Ectodermal cell (in vitro differentiated cells): ENCODE data around the gene ARMC10.
"Not testable (repeated sequence)": the region's sequence is repeated elsewhere in the genome, so short reads cannot be mapped to it uniquely, and the experiment has no call there.

Source experiments
- H3K27ac ChIP-seq: 2 replicates; pipeline ENCODE4 v1.7.0; 2013; ENCODE audit warnings: mild to moderate bottlenecking, low read depth, low read length; ENCODE audit not compliant: insufficient read depth, poor library complexity, severe bottlenecking
- H3K27me3 ChIP-seq: 2 replicates; pipeline ENCODE4 v1.7.0; 2013; ENCODE audit warnings: mild to moderate bottlenecking, low read length; ENCODE audit not compliant: insufficient read depth, control insufficient read depth, poor library complexity, severe bottlenecking
- H3K36me3 ChIP-seq: one replicate; pipeline ENCODE4 v1.7.0; 2013; ENCODE audit warnings: low read length; ENCODE audit not compliant: control insufficient read depth, insufficient read depth
- H3K4me1 ChIP-seq: one replicate; pipeline ENCODE4 v1.7.0; 2013; ENCODE audit warnings: low read length; ENCODE audit not compliant: control insufficient read depth, insufficient read depth
- H3K4me3 ChIP-seq: 2 replicates; pipeline ENCODE4 v1.7.0; 2013; ENCODE audit warnings: low read depth, low read length, control low read depth; ENCODE audit not compliant: insufficient read depth
- H3K9me3 ChIP-seq: 2 replicates; pipeline ENCODE4 v1.7.0; 2013; ENCODE audit warnings: mild to moderate bottlenecking, low read length, moderate library complexity; ENCODE audit not compliant: control insufficient read depth
- WGBS, 2 experiments: methylation state at CpG; one replicate each; pipeline ENCODE4 v1.1.7; 2013; ENCODE audit warnings: missing lambda C conversion rate in 2 of 2; 5-methylcytosine and 5-hydroxymethylcytosine counted together

Gene ARMC10

DNA sequence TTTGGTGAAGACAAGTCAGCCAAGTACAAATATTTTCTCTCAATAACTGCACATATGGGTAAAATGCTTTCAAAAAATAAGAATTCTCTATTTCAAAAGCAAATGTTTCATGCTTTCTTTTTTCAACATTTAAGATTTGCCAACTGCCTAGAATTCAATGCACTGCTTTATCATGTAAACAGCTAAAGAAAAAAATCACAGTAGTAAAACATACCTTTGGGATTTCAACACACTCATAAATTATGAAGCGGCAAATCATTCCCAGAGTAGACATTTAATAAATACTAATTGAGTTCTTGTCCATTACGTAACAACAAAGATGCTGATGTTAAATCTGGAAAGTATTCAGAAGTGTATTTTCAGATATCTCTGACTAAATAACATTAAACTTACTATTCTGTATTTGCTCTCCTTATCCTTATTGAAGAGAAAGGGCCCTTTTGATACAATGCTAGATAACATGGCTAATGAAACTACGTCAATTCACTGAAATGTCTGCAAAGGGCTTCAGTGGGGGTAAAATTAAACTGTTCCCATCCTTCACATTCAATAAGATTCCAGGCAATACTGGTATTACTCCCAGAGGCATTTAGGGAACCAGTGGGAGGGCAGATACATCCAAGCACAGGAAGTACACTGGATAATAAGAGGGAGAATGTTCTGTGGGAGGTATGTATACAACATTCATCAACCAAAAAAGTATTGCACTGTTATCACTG lies 60.1 kb downstream of the ARMC10 start:
- Histone ChIP-seq H3K9me3 (no peaks in the 10 kb centered on the region), H3K27me3 (no peaks in the 10 kb centered on the region), H3K4me1 (no peaks in the 10 kb centered on the region), H3K4me3 (no peak overlapping the region), H3K36me3 (no peaks in the 10 kb centered on the region), H3K27ac (no peak overlapping the region)
- 80 to 83% methylated on average over 1 to 2 of the region's 3 CpGs for whole genome bisulfite sequencing, 2 experiments

DNA sequence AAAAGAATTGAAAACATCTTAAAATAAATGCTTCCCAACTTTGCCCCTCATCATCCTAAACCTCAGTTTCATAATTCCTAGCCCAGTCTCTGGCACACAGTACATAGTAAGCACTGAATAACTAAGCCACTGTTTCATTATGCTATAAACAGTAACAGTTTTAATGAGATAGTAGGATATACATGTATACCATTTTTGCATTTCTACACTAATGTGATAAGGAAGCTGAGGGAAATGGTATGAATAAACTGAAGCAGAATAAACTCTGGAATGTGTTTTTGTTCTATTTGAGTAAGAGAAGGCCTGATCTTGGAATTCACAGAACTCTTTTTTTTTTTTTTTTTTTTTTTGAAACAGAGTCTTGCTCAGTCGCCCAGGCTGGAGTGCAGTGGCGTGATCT lies 65.1 kb downstream of the ARMC10 start:
- no peaks in the 10 kb centered on the region for H3K36me3 ChIP-seq
- H3K27ac ChIP-seq = no peak overlapping the region
- H3K9me3 ChIP-seq = no peaks in the 10 kb centered on the region
- no peaks in the 10 kb centered on the region for H3K4me1 ChIP-seq
- H3K4me3 ChIP-seq = no peak overlapping the region
- no peaks in the 10 kb centered on the region for H3K27me3 ChIP-seq
- 95 to 96% methylated on average over 2 of the region's 2 CpGs for WGBS, 2 experiments

DNA sequence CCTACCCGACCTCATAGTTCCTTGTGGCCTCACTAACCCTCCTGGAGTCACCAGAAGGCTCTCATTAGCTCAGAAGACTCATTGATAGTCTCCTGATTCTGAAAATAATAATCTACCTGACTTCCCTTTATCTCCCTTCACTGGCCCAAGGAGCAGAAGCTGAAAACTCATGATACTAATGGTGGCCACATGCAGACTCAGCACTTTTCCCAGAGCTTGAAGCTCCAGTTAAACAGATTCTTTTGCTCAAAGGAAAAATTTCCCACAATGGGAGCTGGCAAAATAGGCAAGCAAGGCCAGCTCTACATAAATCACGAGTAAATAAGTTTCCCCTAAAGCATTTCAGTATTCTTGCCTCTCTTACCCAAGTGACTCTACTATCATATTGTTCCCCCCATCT lies 65.7 kb downstream of the ARMC10 start:
- Histone ChIP-seq H3K9me3 (no peaks in the 10 kb centered on the region), H3K27ac (no peak overlapping the region), H3K27me3 (no peaks in the 10 kb centered on the region), H3K4me1 (no peaks in the 10 kb centered on the region), H3K4me3 (no peak overlapping the region), H3K36me3 (no peaks in the 10 kb centered on the region)
- WGBS, 2 experiments = 90 to 94% methylated on average over 2 of the region's 2 CpGs

DNA sequence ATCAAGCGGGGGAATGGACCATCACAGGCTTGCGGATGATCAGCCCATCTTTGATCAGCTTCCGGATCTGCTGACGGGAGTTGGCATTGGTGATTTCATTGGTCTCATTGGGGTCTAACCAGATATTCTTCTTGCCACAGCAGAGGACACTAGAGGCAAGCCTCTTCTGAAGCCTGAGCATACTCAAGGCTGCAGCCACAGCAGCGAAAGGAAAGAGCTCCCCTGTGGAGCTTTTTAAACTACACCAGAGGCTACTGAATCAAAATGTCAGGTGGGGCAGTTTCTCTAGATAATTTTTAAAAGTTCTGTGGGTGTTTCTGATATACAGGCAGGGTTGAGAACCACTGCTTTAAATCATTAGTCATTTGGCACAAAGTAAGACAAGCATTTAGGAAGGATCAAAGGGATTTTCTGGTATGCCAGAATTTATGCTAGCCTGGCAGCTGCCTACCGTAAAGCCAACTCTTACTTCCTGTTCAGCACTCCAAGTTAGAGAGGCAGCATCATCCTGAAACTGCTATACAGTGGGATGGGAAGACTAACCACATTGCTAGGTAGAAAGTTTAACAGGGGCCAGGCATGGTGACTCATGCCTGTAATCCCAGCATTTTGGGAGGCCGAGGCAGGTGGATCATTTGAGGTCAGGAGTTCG lies 66.9 kb downstream of the ARMC10 start:
- 85 to 88% methylated on average over 8 of the region's 8 CpGs for WGBS, 2 experiments
- no peak overlapping the region for H3K4me3 ChIP-seq
- no peak overlapping the region for H3K27ac ChIP-seq
- H3K27me3 ChIP-seq = no peaks in the 10 kb centered on the region
- peaks cover 9% of the 10 kb centered on the region for H3K4me1 ChIP-seq
- no peaks in the 10 kb centered on the region for H3K9me3 ChIP-seq
- no peaks in the 10 kb centered on the region for H3K36me3 ChIP-seq

DNA sequence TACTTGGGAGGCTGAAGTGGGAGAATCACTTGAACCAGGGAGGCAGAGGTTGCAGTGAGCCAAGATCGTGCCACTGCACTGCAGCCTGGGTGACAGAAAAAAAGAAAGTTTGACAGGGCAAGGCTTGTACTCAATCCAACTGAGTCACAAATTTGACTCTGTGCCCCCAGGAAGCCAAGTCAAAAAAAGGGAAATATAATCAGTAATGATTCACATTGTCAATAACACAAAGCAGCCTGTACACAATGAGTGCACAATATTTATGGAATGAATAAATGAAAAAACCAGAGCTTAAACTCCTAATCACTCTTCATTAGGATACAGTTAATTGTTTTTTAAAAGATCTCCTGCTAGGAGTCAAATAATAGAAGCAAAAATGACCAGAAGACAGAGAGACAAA lies 67.6 kb downstream of the ARMC10 start:
- Histone ChIP-seq H3K4me1 (peaks cover 10% of the 10 kb centered on the region), H3K36me3 (no peaks in the 10 kb centered on the region), H3K9me3 (no peaks in the 10 kb centered on the region), H3K4me3 (no peak overlapping the region), H3K27me3 (no peaks in the 10 kb centered on the region), H3K27ac (no peak overlapping the region)
- WGBS, 2 experiments = 87 to 90% methylated on average over 1 of the region's 1 CpG

GRCh38 chr7:103143868-103144267 lies 68.9 kb downstream of the ARMC10 start:
- Histone ChIP-seq H3K27me3 (no peaks in the 10 kb centered on the region), H3K4me3 (no peak overlapping the region), H3K36me3 (no peaks in the 10 kb centered on the region), H3K4me1 (peaks cover 10% of the 10 kb centered on the region), H3K9me3 (no peaks in the 10 kb centered on the region), H3K27ac (no peak overlapping the region)
- 100% methylated on average over 1 of the region's 1 CpG for WGBS, 2 experiments

DNA sequence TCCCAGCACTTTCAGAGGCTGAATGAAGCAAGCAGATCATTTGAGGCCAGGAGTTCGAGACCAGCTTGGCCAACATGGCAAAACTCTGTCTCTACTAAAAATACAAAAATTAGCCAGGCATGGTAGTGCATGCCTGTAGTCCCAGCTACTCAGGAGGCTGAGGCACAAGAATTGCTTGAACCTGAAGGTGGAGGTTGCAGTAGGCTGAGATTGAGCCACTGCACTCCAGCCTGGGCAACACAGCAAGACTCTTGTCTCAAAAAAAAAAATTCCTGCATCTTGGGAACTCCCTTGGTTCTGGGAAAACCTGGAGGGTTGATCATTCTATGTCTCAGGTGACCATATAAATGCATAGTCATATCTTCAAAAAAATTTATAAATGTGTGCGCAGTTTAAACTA lies 69.8 kb downstream of the ARMC10 start:
- not testable (repeated sequence) for H3K27me3 ChIP-seq, H3K4me1 ChIP-seq, H3K36me3 ChIP-seq, H3K4me3 ChIP-seq, H3K27ac ChIP-seq, H3K9me3 ChIP-seq
- WGBS, 2 experiments = 93 to 96% methylated on average over 2 of the region's 2 CpGs

DNA sequence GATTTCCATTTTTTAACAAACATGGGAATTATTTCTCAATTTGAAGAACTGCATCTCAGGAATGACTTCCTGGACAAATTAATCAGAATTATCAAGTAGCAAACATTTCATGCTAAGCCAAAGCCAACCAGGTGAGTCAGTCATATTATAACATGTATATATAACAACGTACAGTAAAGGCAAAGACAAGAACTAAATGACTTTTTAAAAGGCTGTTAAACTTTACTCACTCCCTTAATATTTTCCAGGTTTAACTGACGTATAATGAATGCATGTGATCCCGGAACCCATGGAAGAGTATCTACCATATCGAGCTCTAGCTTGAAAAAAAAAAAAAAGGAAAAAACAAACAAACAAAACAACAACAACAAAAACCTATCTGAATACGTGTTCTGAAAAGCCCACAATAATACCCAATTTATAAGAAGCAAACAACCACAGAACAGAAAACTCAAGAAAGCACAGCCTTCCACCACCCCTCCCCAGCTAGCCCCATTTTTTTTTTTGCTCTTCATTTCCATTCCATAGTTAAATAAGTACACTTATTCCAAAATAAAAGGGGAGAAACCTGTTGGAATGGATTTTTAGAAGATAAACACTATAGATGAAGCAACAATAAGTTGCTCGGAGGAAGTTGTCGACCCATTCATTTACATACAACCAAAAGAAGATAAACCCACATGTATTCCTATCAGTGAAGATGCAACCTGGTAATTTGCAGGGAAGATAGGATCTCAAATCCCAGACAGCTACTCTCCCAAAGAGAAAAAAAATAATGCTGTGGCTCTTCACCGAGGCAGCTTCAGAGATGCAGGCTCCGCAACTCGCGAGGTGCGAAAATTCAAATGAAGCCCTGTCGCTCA lies 73.4 kb downstream of the ARMC10 start:
- WGBS, 2 experiments = 13% methylated on average over 13 of the region's 13 CpGs
- H3K4me1 ChIP-seq = peaks cover 10% of the 10 kb centered on the region
- H3K27ac ChIP-seq = peak overlapping the region; percentile 91
- no peaks in the 10 kb centered on the region for H3K27me3 ChIP-seq
- no peaks in the 10 kb centered on the region for H3K36me3 ChIP-seq
- H3K4me3 ChIP-seq = peak overlapping the region; percentile 74
- no peaks in the 10 kb centered on the region for H3K9me3 ChIP-seq
